ENCODE measurements around the gene PTX4. TPM values are rescaled to one million over a fixed set of nuclear protein-coding genes. Genes with fewer than 3 reads are reported as not detected.

The PTX4 gene
- total RNA-seq, 4 donors from 2014 or later, result not detected

GRCh38 chr16:1500465-1501150, 11.9 kb upstream of the PTX4 start:
- WGBS, 2 donors, result 96 to 97% methylated on average over 32 to 37 of the region's 44 CpGs
- no peak for DNase-seq (ENCODE audit: low spot score in 2 of 2)

DNA sequence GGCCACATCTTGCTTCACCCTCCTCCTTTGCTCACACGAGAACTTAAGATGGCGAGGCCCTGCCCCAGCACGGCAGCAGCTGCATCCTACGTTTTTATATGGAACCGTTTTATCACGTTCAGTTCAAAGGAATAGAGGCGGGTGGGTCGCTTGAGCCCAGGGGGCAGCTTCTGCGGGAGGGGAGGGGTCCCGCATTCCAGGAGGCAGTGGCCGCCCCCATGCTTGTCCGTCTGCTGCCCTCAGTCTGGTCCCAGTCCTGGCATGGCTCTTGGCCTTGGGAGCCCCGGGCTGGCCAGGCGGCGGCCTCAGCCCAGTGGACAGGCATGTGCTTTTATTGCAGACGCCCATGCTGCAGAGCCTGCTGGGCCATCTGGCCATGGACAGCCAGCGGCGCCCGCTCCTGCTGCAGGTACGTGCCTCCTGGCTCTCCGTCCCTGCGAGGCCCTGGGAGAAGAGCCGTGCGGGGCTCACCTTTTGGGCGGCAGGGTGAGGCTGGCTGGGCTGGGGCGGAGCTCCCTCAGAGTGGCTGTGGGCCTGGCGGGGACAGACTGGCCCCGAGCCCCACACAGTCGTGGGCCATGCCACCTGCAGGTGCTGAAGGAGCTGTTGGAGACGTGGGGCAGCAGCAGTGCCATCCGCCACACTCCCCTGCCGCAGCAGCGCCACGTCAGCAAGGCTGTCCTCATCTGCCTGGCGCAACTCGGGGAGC, 11.2 kb upstream of the PTX4 start:
- 87 to 92% methylated on average over 28 to 36 of the region's 36 CpGs for WGBS, 2 donors
- DNase-seq (ENCODE audit: low spot score in 2 of 2), result no peak
- intact Hi-C loops (cut with DNase I; ENCODE audit: low total_unique reads), result no loop called here
- TF ChIP-seq POLR2A (IDR thresholded peaks at IDR 0.05), result no peak
- TF ChIP-seq CTCF (IDR thresholded peaks at IDR 0.05), result no peak
- no peak overlapping the region for H3K4me3 ChIP-seq (ENCODE audit: low read depth, poor library complexity, severe bottlenecking)

More at GRCh38 chr16:1500465-1501150, 11.9 kb upstream of the PTX4 start:
- intact Hi-C loops (cut with DNase I; ENCODE audit: low total_unique reads), result no loop called here
- H3K4me3 ChIP-seq (ENCODE audit: low read depth, poor library complexity, severe bottlenecking), result no peak overlapping the region
- TF ChIP-seq POLR2A (IDR thresholded peaks at IDR 0.05), result no peak
- TF ChIP-seq CTCF (IDR thresholded peaks at IDR 0.05), result no peak

DNA sequence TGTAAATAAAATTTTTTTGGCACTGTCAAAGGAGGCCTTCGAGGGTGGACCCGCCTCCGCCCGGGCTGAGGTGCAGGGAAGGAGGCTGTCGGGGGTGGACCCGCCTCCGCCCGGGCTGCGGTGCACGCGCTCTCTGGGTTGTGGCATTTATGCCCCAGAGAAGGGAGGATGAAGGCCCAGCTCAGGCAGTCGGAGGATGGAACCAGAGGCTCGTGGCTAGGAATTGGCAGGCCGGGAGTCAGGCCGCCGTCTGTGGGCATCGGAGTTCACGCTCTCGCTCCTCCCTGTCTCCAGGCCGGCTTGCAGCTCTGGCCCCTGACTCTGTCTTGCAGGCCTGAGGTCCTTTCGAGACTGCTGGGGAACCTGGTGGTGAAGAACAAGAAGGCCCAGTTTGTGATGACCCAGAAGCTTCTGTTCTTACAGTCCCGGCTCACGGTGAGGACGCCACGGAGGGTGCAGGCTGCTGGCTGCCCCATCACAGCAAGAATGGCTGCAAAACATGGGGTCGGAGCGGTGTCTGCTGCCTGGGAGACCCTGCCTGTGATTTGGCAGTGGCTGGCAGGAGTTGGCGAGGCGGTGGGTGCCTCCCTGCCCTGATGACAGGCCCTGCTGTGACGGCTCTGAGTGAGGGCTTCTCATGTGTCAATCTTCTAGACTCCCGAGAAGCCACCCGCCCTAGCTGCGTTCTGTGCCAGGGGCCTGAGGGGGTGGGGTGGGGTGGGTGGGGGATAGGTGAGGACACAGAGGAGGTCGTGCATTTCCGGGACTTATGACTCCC, 10.3 kb upstream of the PTX4 start:
- no peak overlapping the region for H3K4me3 ChIP-seq (ENCODE audit: low read depth, poor library complexity, severe bottlenecking)
- intact Hi-C loops (cut with DNase I; ENCODE audit: low total_unique reads), result no loop called here
- 91 to 93% methylated on average over 29 to 33 of the region's 35 CpGs for WGBS, 2 donors
- DNase-seq (ENCODE audit: low spot score in 2 of 2), result no peak
- TF ChIP-seq POLR2A (IDR thresholded peaks at IDR 0.05), result no peak
- TF ChIP-seq CTCF (IDR thresholded peaks at IDR 0.05), result no peak

DNA sequence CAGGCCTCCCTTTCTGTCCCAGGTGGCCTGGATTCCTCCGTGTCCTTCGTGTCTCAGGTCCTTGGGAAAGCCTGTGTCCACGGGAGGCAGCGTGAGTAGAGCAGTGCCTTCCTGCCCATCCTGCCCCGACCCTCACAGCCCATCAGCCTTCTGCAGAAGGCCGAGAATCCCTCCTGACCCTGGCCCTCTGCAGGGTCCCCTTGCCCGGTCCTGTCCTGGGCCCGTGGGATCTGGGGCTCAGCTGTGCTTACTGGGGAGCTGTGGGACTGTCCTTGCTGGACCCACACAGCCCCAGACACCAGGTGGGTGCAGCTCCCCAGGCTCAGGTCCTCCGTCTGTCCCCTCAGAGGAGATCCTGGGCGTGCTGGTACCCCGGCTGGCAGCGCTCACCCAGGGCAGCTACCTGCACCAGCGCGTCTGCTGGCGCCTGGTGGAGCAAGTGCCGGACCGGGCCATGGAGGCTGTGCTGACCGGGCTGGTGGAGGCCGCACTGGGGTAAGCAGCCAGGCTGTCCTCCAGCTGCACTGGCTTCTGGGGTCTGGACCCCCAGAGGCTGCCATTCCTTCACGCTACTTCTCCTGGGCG, 8.4 kb upstream of the PTX4 start:
- no peak overlapping the region for H3K4me3 ChIP-seq (ENCODE audit: low read depth, poor library complexity, severe bottlenecking)
- intact Hi-C loops (cut with DNase I; ENCODE audit: low total_unique reads), result no loop called here
- TF ChIP-seq CTCF (IDR thresholded peaks at IDR 0.05), result no peak
- TF ChIP-seq POLR2A (IDR thresholded peaks at IDR 0.05), result no peak
- no peak for DNase-seq (ENCODE audit: low spot score in 2 of 2)
- WGBS, 2 donors, result 81 to 96% methylated on average over 9 of the region's 21 CpGs

DNA sequence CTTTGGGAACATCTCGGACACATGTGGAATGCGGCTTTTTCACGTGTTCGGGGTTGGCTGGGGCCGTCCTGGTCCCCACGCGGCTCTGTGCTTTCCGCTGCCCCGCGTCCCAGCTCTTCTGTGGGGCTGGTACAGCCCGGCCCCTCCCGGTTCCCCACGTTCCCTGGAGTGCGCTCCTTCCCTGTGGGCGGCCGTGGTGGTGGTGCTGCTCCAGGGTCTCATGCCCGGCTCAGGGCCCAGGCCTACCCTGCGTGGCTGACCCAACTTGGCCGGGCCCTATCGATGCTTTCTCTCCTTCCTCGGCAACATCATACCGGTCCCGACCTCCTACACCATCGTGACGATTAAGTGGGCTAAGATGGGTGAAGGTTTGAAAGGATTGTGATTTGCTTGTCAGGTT, 7.7 kb upstream of the PTX4 start:
- WGBS, 2 donors, result 87 to 95% methylated on average over 25 of the region's 25 CpGs
- DNase-seq (ENCODE audit: low spot score in 2 of 2), result no peak
- intact Hi-C loops (cut with DNase I; ENCODE audit: low total_unique reads), result no loop called here
- TF ChIP-seq CTCF (IDR thresholded peaks at IDR 0.05) (no peak), POLR2A (IDR thresholded peaks at IDR 0.05) (no peak)
- H3K4me3 ChIP-seq (ENCODE audit: low read depth, poor library complexity, severe bottlenecking), result no peak overlapping the region

Measured in lower leg skin (tissue), 4 donors.